Measurements from ENCODE around the gene PHACTR1. TPM values are rescaled to one million over a fixed set of nuclear protein-coding genes. Genes with fewer than 3 reads are reported as not detected.

The PHACTR1 gene
- total and polyA plus RNA-seq, 9 of the 15 experiments (the other 6 are each of a cell fraction or from before 2014, with no cell fraction given), result 11.5 to 32.6 (median 22.0) TPM

DNA sequence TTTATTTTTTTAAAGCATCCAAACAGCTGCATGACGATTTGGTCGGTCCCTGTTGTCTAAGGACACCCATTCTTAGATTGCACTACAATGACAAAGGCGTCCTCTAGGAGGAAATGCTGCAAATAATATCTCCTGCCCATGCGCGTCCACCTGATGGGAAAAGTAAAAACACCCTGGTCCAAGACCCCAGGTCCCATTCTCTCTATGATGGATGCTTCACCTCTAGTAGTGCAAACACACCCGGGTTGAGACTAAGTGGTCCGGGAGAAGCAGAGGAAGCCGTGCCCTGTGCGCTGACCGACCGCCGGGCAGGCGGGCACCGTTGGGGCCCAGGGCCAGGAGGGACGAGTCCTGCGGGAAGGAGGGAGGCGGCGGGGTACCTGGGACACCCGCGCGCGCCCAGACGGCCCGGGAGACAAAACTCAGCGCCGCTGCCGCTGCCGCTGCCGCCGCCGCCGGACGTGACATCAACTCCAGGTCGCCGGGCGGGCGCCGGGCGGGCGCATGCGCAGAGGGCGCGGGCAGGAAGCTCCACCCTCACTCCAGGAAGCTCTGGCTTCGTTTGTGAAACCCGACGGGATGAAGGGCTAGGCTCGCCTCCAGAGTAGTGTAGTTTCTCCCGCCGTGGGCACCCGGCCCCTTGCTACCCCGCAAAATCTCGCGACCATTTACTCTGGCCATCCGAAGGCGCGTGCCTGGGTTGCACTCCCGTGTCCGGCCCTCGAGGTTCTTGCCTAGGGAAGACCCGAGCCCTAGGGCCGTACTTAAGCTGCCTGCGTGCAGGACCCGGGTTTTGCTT lies 611.7 kb downstream of the PHACTR1 start, which contains the start of gene TBC1D7 (continued):
- TF ChIP-seq TBP (optimal IDR thresholded peaks at IDR 0.05; ENCODE audit: low read depth, low read length) (peak; percentile 81), TFAM (CRISPR knock-in tag; conservative IDR thresholded peaks at IDR 0.05) (no peak), CREB1 (IDR thresholded peaks at IDR 0.05) (peak; percentile 88), CREB1 (CRISPR knock-in tag; IDR thresholded peaks at IDR 0.05) (peak; percentile 78), NCOR1 (IDR thresholded peaks at IDR 0.05) (peak; percentile 27; the same call in 1 of the 2 replicates), TCF3 (CRISPR knock-in tag; IDR thresholded peaks at IDR 0.05) (no peak), RBM17 (IDR thresholded peaks at IDR 0.05; ENCODE audit: borderline replicate concordance, low read depth, low read length) (no peak), MCM7 (IDR thresholded peaks at IDR 0.05) (no peak), ZNF699 (CRISPR knock-in tag; IDR thresholded peaks at IDR 0.05; ENCODE audit: insufficient replicate concordance) (no peak), THAP7 (CRISPR knock-in tag; IDR thresholded peaks at IDR 0.05) (no peak), NCOA4 (IDR thresholded peaks at IDR 0.05; ENCODE audit: partially characterized antibody) (no peak), ZNF507 (tag; conservative IDR thresholded peaks at IDR 0.05) (no peak), ZC3H4 (CRISPR knock-in tag; IDR thresholded peaks at IDR 0.05; ENCODE audit: borderline replicate concordance) (no peak), SIRT6 (IDR thresholded peaks at IDR 0.05; ENCODE audit: low read depth, low read length) (no peak), CBX5 (IDR thresholded peaks at IDR 0.05; ENCODE audit: borderline replicate concordance, low read depth) (no peak), HCFC1 (IDR thresholded peaks at IDR 0.05; ENCODE audit: low read depth, low read length) (peak; percentile 55), L3MBTL2 (IDR thresholded peaks at IDR 0.05) (peak; percentile 90), SMARCA4 (IDR thresholded peaks at IDR 0.05) (no peak; the same call in 1 of the 2 replicates), ZNF778 (CRISPR knock-in tag; IDR thresholded peaks at IDR 0.05) (no peak), E2F5 (CRISPR knock-in tag; IDR thresholded peaks at IDR 0.05) (no peak), KDM4B (IDR thresholded peaks at IDR 0.05; ENCODE audit: borderline replicate concordance in 2 of 2, low read depth in 1 of 2) (0 out of 4 replicates have a peak, but pooled peaks of 1 of the 2 experiments have one; percentile 25), GATAD2A (IDR thresholded peaks at IDR 0.05) (peak; percentile 21; the same call in 1 of the 2 replicates), SREBF2 (CRISPR knock-in tag; IDR thresholded peaks at IDR 0.05) (no peak)
- TF ChIP-seq, protein P1, sequence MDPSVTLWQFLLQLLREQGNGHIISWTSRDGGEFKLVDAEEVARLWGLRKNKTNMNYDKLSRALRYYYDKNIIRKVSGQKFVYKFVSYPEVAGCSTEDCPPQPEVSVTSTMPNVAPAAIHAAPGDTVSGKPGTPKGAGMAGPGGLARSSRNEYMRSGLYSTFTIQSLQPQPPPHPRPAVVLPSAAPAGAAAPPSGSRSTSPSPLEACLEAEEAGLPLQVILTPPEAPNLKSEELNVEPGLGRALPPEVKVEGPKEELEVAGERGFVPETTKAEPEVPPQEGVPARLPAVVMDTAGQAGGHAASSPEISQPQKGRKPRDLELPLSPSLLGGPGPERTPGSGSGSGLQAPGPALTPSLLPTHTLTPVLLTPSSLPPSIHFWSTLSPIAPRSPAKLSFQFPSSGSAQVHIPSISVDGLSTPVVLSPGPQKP (CRISPR knock-in tag; IDR thresholded peaks at IDR 0.05), result no peak
